Karpas-422 (cell line): ENCODE results near the gene COL19A1. TPM values are rescaled to one million over a fixed set of nuclear protein-coding genes. Genes with fewer than 3 reads are reported as not detected.

ENCODE experiments used
- DNase-seq: peaks from one replicate; pipeline ENCODE4 v3.0.0-alpha.2; 2015
- H2AFZ ChIP-seq: fragments of 200-600 bp; sonication (generic); 2 replicates; pipeline ENCODE4 v1.6.1; 2014; ENCODE audit warnings: antibody characterized with exemption, low read length, mixed read lengths
- H3K27ac ChIP-seq: fragments of 200-600 bp; sonication (generic); 2 replicates; pipeline ENCODE4 v1.5.1; 2014; ENCODE audit warnings: mild to moderate bottlenecking, low read length, moderate library complexity
- H3K27me3 ChIP-seq: fragments of 200-600 bp; sonication (generic); 2 replicates; pipeline ENCODE4 v1.6.1; 2014; ENCODE audit warnings: low read length, mixed read lengths
- H3K36me3 ChIP-seq: fragments of 200-600 bp; sonication (generic); 2 replicates; pipeline ENCODE4 v1.6.1; 2014; ENCODE audit warnings: low read length, mixed read lengths; ENCODE audit not compliant: insufficient read depth
- H3K4me1 ChIP-seq: fragments of 200-600 bp; sonication (generic); 2 replicates; pipeline ENCODE4 v1.6.1; 2014; ENCODE audit warnings: mild to moderate bottlenecking, low read length, mixed read lengths
- H3K4me2 ChIP-seq: fragments of 200-600 bp; sonication (generic); 2 replicates; pipeline ENCODE4 v1.6.1; 2014; ENCODE audit warnings: low read length, low read depth, mild to moderate bottlenecking; ENCODE audit not compliant: poor library complexity, severe bottlenecking
- H3K4me3 ChIP-seq: fragments of 200-600 bp; sonication (generic); 2 replicates; pipeline ENCODE4 v1.5.1; 2014; ENCODE audit warnings: mild to moderate bottlenecking, antibody characterized with exemption, low read length, mixed read lengths
- H3K79me2 ChIP-seq: fragments of 200-600 bp; sonication (generic); 2 replicates; pipeline ENCODE4 v1.6.1; 2014; ENCODE audit warnings: mild to moderate bottlenecking, low read length, mixed read lengths
- H3K9ac ChIP-seq: fragments of 200-600 bp; sonication (generic); 2 replicates; pipeline ENCODE4 v1.6.0; 2014; ENCODE audit warnings: low read length
- H3K9me2 ChIP-seq: fragments of 200-600 bp; sonication (generic), shearing (Covaris generic); replicated peaks from 2 replicates; pipeline ENCODE4 v1.6.0; 2014; ENCODE audit warnings: mild to moderate bottlenecking, low read length, moderate library complexity; ENCODE audit not compliant: insufficient read depth
- H3K9me3 ChIP-seq: fragments of 300-700, 200-600 bp; sonication (generic); 2 replicates; pipeline ENCODE4 v1.6.1; 2014; ENCODE audit warnings: low read length, mixed read lengths
- H4K20me1 ChIP-seq: fragments of 200-600 bp; sonication (generic); 2 replicates; pipeline ENCODE4 v1.6.1; 2014; ENCODE audit warnings: mild to moderate bottlenecking, antibody characterized with exemption, low read length, low read depth; ENCODE audit not compliant: insufficient read depth
- total RNA-seq: library from RNA; depleted of rRNA; stranded (reverse); fragments of >200 nt; shearing (Covaris generic); gene quantifications from 2 replicates; pipeline ENCODE4 v1.2.3, GENCODE V29; 2014; ENCODE audit warnings: low replicate concordance

Gene COL19A1
- total RNA-seq, 1 experiment from 2014 or later, result not detected

- H3K9me2 ChIP-seq, result no peaks in the 10 kb centered on the region
- H3K4me2 ChIP-seq, result no peak overlapping the region
- H2AFZ ChIP-seq, result no peak overlapping the region
- no peaks in the 10 kb centered on the region for H3K79me2 ChIP-seq
- H3K9me3 ChIP-seq, result no peaks in the 10 kb centered on the region
- H3K36me3 ChIP-seq, result no peaks in the 10 kb centered on the region
- no peak overlapping the region for H3K27ac ChIP-seq
- H3K9ac ChIP-seq, result no peak overlapping the region
- no peak overlapping the region for H3K4me3 ChIP-seq
- no peak for DNase-seq
- H4K20me1 ChIP-seq, result no peaks in the 10 kb centered on the region
- H3K27me3 ChIP-seq, result no peaks in the 10 kb centered on the region
- H3K4me1 ChIP-seq, result no peaks in the 10 kb centered on the region
Measured at GRCh38 chr6:70037445-70037844, 171.1 kb downstream of the COL19A1 start.

GRCh38 chr6:70040766-70041165, 174.4 kb downstream of the COL19A1 start:
- Histone ChIP-seq H3K36me3 (no peaks in the 10 kb centered on the region), H3K4me2 (no peak overlapping the region), H3K4me1 (no peaks in the 10 kb centered on the region), H3K9me2 (no peaks in the 10 kb centered on the region), H3K27me3 (no peaks in the 10 kb centered on the region), H4K20me1 (no peaks in the 10 kb centered on the region), H3K79me2 (no peaks in the 10 kb centered on the region), H3K4me3 (no peak overlapping the region), H3K9ac (no peak overlapping the region), H2AFZ (no peak overlapping the region), H3K9me3 (no peaks in the 10 kb centered on the region), H3K27ac (no peak overlapping the region)
- DNase-seq, result no peak

- H3K27ac ChIP-seq, result no peak overlapping the region
- H3K9ac ChIP-seq, result no peak overlapping the region
- H3K4me2 ChIP-seq, result no peak overlapping the region
- no peak overlapping the region for H2AFZ ChIP-seq
- no peaks in the 10 kb centered on the region for H3K36me3 ChIP-seq
- no peaks in the 10 kb centered on the region for H3K79me2 ChIP-seq
- no peak overlapping the region for H3K4me3 ChIP-seq
- no peaks in the 10 kb centered on the region for H3K27me3 ChIP-seq
- H4K20me1 ChIP-seq, result no peaks in the 10 kb centered on the region
- H3K9me2 ChIP-seq, result no peaks in the 10 kb centered on the region
- no peaks in the 10 kb centered on the region for H3K9me3 ChIP-seq
- no peak for DNase-seq
- H3K4me1 ChIP-seq, result no peaks in the 10 kb centered on the region
Measured at GRCh38 chr6:70041411-70041810, 175.1 kb downstream of the COL19A1 start.

- no peak overlapping the region for H2AFZ ChIP-seq
- no peaks in the 10 kb centered on the region for H3K4me1 ChIP-seq
- H3K4me2 ChIP-seq, result no peak overlapping the region
- no peaks in the 10 kb centered on the region for H3K9me3 ChIP-seq
- H3K4me3 ChIP-seq, result no peak overlapping the region
- H3K79me2 ChIP-seq, result no peaks in the 10 kb centered on the region
- H3K9ac ChIP-seq, result no peak overlapping the region
- H3K9me2 ChIP-seq, result no peaks in the 10 kb centered on the region
- DNase-seq, result no peak
- H3K36me3 ChIP-seq, result no peaks in the 10 kb centered on the region
- H3K27ac ChIP-seq, result no peak overlapping the region
- H3K27me3 ChIP-seq, result no peaks in the 10 kb centered on the region
- H4K20me1 ChIP-seq, result no peaks in the 10 kb centered on the region
Measured at GRCh38 chr6:70045413-70045812, 179.1 kb downstream of the COL19A1 start.

DNA sequence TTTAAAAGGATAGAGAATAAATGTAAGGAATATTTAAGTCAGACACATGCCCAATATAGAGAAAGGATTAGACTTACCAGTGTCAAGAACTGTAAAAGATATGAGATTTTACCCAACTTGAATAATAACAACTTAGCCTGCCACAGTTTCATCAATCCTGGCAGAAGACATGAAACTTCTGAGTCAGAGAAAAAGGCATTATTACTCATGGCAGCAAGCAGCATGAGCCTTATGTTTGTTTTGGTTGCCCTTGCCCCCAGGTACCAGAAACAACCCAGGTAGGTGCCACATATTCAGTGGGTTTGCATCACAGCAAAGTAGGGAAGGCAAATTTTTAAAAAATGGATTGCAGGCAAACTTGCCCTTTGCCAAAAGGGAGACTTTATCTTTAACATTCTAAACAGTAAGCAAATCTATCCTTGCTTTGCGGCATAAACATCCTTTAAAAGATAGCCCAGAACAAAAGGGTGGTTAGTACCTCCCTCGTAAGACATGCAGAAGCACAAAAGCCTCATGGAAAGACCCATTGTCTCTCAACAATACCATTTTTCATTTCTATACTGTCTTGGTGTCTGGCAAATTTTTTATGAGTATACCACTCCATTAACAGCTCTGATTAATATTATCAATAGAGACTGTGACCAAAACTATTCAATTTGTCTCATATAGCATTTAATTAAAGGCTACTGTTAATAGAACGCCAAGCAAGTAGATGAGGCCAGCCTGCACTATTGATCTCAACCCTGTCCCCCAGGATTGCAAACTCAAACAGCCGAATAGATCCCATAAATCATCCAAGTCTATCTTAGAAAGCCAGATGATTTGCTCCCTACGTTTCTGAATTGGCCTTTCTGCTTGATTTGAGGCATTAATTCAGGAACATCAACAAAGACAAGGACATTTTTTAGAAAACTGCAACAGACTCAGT, 185.1 kb downstream of the COL19A1 start:
- H3K4me2 ChIP-seq, result no peak overlapping the region
- H4K20me1 ChIP-seq, result no peaks in the 10 kb centered on the region
- no peaks in the 10 kb centered on the region for H3K4me1 ChIP-seq
- H3K36me3 ChIP-seq, result no peaks in the 10 kb centered on the region
- DNase-seq, result no peak
- H3K4me3 ChIP-seq, result no peak overlapping the region
- no peak overlapping the region for H3K27ac ChIP-seq
- no peaks in the 10 kb centered on the region for H3K9me3 ChIP-seq
- H3K9me2 ChIP-seq, result no peaks in the 10 kb centered on the region
- H3K27me3 ChIP-seq, result no peaks in the 10 kb centered on the region
- H2AFZ ChIP-seq, result no peak overlapping the region
- no peaks in the 10 kb centered on the region for H3K79me2 ChIP-seq
- H3K9ac ChIP-seq, result no peak overlapping the region

GRCh38 chr6:70059039-70059719, 192.8 kb downstream of the COL19A1 start:
- no peak overlapping the region for H3K27ac ChIP-seq
- no peak overlapping the region for H3K4me2 ChIP-seq
- H3K79me2 ChIP-seq, result no peaks in the 10 kb centered on the region
- H3K27me3 ChIP-seq, result no peaks in the 10 kb centered on the region
- H3K9ac ChIP-seq, result no peak overlapping the region
- no peak overlapping the region for H3K4me3 ChIP-seq
- H3K4me1 ChIP-seq, result no peaks in the 10 kb centered on the region
- no peaks in the 10 kb centered on the region for H3K36me3 ChIP-seq
- no peaks in the 10 kb centered on the region; the same call in 1 of the 2 replicates for H3K9me3 ChIP-seq
- no peak for DNase-seq
- no peak overlapping the region for H2AFZ ChIP-seq
- H3K9me2 ChIP-seq, result no peaks in the 10 kb centered on the region
- H4K20me1 ChIP-seq, result no peaks in the 10 kb centered on the region

- Histone ChIP-seq H3K9ac (no peak overlapping the region), H3K9me2 (no peaks in the 10 kb centered on the region), H3K36me3 (no peaks in the 10 kb centered on the region), H3K79me2 (no peaks in the 10 kb centered on the region), H3K4me3 (no peak overlapping the region), H4K20me1 (no peaks in the 10 kb centered on the region), H3K9me3 (no peaks in the 10 kb centered on the region; the same call in 1 of the 2 replicates), H2AFZ (no peak overlapping the region), H3K27ac (no peak overlapping the region), H3K4me2 (no peak overlapping the region), H3K27me3 (no peaks in the 10 kb centered on the region), H3K4me1 (no peaks in the 10 kb centered on the region)
- no peak for DNase-seq
Measured at GRCh38 chr6:70060680-70061079, 194.3 kb downstream of the COL19A1 start.

DNA sequence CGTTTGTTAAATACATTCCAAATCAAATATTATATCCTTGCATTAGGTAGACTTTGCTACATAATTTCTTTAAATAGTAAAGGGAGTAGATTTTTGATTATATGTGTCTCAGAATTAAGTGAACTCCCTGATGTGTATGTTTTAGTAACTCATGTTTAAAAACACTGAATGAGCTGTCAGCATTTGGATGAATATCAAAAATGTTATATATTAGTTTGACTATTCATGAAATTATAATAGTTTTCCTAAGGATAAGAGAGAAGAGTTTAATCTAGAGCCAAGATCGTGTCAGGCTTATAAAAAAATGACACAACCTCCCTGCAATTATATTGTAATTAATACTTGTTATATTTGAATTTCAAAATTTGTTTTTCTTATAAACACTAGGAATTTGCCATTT, 195.2 kb downstream of the COL19A1 start:
- H3K9ac ChIP-seq, result no peak overlapping the region
- H3K9me2 ChIP-seq, result no peaks in the 10 kb centered on the region
- H3K36me3 ChIP-seq, result no peaks in the 10 kb centered on the region
- H4K20me1 ChIP-seq, result no peaks in the 10 kb centered on the region
- no peak overlapping the region for H3K4me3 ChIP-seq
- H3K4me2 ChIP-seq, result no peak overlapping the region
- no peaks in the 10 kb centered on the region for H3K79me2 ChIP-seq
- no peak for DNase-seq
- no peak overlapping the region for H3K27ac ChIP-seq
- no peak overlapping the region for H2AFZ ChIP-seq
- H3K4me1 ChIP-seq, result no peaks in the 10 kb centered on the region
- H3K9me3 ChIP-seq, result no peaks in the 10 kb centered on the region; the same call in 1 of the 2 replicates
- no peaks in the 10 kb centered on the region for H3K27me3 ChIP-seq
